GM19351 (cell line): ENCODE results near the gene PSMB3.

ENCODE experiments used
- ATAC-seq: cut with Tn5 transposase; IDR thresholded peaks from one replicate; pipeline ENCODE4 v1.9.1; 2021; ENCODE audit warnings: mild to moderate bottlenecking, moderate library complexity; ENCODE audit not compliant: unreplicated experiment

PSMB3 gene

GRCh38 chr17:38733282-38733981, 19.1 kb upstream of the PSMB3 start:
- no peak for ATAC-seq

GRCh38 chr17:38733982-38734973, 18.3 kb upstream of the PSMB3 start:
- ATAC-seq = no peak

GRCh38 chr17:38735161-38735997, 17.2 kb upstream of the PSMB3 start:
- ATAC-seq = no peak

- ATAC-seq = no peak
Observed at GRCh38 chr17:38738007-38738662, 14.4 kb upstream of the PSMB3 start.

GRCh38 chr17:38738686-38739085, 13.9 kb upstream of the PSMB3 start:
- no peak for ATAC-seq

- no peak for ATAC-seq
Observed at GRCh38 chr17:38739305-38739704, 13.2 kb upstream of the PSMB3 start.

- ATAC-seq = no peak
Observed at GRCh38 chr17:38740044-38740443, 12.5 kb upstream of the PSMB3 start.

GRCh38 chr17:38740806-38741205, 11.7 kb upstream of the PSMB3 start:
- no peak for ATAC-seq

GRCh38 chr17:38741461-38741860, 11.1 kb upstream of the PSMB3 start:
- no peak for ATAC-seq

- no peak for ATAC-seq
Observed at GRCh38 chr17:38741921-38742410, 10.6 kb upstream of the PSMB3 start.

GRCh38 chr17:38742411-38743308, 9.9 kb upstream of the PSMB3 start:
- ATAC-seq = no peak

- no peak for ATAC-seq
Observed at GRCh38 chr17:38743556-38744171, 8.9 kb upstream of the PSMB3 start.

GRCh38 chr17:38745545-38745944, 7.0 kb upstream of the PSMB3 start:
- no peak for ATAC-seq

GRCh38 chr17:38746004-38746848, 6.3 kb upstream of the PSMB3 start:
- ATAC-seq = no peak

GRCh38 chr17:38746849-38747462, 5.6 kb upstream of the PSMB3 start:
- ATAC-seq = no peak

GRCh38 chr17:38747463-38748148, 4.9 kb upstream of the PSMB3 start:
- ATAC-seq = no peak
